DMS153 (cell line): ENCODE data around the gene TRPV5.

Experiments
- DNase-seq: peaks from one replicate; lab custom pipeline; 2025; lab: John Stamatoyannopoulos, UW

TRPV5 gene

GRCh38 chr7:142885311-142886230 is 48.0 kb downstream of the TRPV5 start, which contains the start of gene TRPV6:
TRPV6 (minus strand) TSS chr7:142885745.
- no peak for DNase-seq

DNA sequence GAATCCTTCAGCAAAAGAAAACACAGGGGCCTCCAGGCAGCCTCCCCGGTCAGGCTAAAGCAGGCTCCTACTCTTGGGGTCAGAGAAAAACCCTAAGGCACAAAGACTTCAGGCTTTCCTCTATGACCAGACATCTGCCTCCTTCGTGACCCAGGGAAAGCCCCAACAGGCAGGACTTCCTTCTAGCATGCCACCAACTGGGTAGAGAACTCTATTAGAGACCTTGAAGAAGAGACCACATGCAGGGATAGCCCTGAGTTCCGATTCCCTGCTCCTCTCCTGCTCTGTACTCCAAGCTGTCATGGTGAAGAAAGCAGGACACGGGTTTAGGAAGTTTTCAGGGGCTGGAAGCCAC is 49.3 kb downstream of the TRPV5 start:
- no peak for DNase-seq

DNA sequence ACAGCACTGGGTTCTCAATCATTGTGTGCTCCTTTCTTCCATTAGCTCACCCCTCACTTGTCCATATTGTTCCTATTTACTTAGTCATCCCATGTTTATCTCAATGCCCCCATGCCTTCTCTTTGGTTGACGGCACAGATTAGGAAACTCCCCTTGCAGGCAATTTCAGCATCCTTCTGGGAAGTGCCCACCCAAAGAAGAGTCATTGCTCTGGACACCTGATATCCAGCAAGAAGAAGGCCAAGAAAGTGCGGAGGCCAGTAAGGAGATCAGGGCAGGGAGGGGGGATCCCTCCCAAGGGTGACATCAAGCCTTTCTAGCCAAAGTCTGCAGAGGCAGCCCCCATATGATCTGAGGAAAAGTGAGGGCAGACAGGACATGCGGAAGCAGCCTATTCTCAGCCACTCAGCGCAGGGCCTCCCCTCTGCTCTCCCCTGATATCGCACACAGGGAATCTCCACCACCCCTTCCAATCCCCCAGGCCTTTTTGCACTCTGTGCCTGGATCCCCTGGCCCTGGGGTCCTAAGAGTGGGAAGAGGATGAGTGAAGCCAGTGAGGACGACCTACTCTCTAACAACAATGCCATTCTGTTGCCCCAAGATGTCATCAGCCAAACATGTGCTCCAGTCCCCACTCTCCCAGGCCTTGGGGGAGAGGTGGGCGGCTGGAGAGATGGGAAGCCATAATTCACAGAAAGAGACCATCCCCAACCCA is 49.8 kb downstream of the TRPV5 start:
- no peak for DNase-seq

DNA sequence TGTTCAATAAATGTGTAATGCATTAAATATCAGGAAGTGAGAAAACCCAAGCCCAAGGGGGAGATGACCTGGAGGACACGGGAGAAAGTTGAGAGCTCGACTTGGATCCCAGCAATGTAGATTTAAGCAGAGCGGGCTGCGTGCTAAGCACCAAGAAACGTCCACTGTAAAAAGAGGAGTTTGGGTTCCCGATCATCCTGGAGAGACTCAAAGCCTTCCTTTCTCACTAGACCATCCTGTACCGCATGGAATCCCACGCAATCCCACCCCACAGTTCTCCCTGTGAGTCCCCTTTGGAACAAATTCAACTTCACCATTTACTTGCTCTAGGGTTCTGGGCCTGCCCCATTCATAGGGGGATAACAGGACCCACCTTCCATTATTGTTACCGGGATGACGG is 50.4 kb downstream of the TRPV5 start:
- DNase-seq, result no peak

GRCh38 chr7:142882338-142882678 is 51.2 kb downstream of the TRPV5 start:
- DNase-seq, result no peak

DNA sequence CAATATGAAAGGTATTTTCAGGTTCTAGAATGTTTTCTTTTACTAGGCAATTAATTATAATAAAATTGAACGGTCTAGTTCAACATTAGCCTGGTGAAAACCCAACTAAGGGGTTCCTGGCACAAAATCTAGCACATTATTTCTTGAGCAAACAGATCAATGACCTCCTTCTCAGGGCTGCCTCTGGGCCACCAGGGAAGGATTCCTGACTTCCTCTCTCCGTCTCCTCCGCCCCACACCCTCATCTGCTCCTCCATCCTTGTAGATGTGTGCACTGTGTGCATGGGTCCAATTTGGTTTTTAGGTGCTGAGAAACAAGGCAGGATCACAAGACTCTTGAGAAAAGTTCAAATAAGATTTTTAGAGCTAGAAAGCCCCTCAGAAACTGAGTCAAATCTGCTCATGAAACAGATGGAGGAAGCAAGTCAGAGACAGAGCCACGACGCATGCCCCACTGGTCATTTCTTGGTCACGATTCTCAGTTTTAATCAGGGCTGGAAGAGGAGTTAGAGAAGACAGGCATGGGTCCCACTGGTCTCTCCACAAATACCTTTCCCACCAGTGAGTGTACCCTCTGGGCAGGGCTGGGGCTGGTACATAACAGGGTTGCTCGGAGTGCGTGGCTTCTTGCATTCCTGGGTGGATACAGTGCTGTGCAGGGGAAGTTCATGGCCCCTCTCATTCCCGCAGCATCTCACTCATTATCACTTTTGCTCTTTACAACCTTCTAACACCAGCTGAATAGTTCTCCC is 51.8 kb downstream of the TRPV5 start:
- no peak for DNase-seq

- no peak for DNase-seq
Observed at GRCh38 chr7:142880876-142881505, 52.6 kb downstream of the TRPV5 start.

GRCh38 chr7:142879060-142879459 is 54.5 kb downstream of the TRPV5 start:
- DNase-seq, result no peak

DNA sequence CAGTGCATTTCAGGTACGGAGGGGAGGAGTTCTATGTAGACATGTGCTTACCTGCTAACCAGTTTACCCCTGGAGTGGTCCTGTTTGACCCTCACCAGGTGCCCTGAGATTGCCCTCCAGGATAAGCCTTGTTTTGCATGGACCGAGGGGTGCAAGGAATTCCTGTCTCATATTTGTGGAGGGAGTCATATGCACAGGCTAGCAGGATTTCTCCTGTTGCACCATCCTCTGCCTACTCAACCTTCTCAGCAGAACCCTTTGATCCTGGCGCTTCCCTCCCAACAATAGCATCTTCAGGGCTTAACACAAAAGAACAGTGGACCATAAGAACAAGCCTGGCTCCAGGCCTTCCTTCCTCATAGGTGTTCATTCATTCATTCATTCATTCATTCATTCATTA is 55.2 kb downstream of the TRPV5 start:
- DNase-seq, result no peak

DNA sequence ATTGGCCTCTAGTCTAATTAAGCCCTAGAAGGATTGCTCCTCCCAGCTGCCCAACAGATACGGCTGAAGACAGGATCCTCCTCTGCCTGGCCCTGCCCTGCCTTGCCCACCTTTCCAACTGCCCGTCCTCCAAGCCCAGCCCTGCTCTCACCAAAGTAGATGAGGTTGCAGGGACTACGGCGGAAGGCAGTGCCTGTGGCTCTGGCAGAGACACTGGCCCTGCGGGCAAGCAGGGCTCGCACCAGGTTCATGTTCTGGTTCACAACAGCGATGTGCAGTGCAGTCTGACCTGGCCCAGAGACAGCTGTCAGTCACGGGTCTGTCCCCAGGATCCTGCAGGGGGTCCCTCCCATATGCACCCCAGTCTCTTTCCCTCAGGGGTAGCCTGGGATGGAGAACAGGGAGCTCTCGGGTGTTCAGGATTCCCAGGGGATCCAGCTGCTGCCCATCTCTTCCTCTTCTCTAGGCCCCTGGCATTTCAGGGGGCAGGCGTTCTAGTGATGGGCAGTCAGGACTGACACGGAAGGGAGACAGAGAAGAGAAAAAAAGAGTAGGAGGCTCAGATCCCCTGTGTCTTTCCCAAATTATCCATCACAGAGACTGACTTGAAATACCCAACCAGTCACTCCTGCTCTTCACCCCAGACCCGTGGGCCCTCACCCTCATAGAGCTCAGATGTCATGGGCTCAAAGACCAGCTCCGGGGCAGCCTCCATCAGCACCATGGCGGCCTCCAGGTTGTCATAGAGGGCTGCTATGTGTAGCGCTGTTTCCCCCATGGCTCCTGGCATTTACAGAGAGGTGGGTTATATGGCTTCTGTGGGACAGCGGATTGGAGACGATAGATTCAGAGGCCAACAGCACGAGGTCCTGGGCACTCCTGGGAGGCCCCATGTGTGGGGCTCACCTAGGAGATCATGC is 56.3 kb downstream of the TRPV5 start:
- no peak for DNase-seq

GRCh38 chr7:142876236-142876960 is 57.1 kb downstream of the TRPV5 start:
- no peak for DNase-seq

GRCh38 chr7:142875456-142875855 is 58.1 kb downstream of the TRPV5 start:
- no peak for DNase-seq

DNA sequence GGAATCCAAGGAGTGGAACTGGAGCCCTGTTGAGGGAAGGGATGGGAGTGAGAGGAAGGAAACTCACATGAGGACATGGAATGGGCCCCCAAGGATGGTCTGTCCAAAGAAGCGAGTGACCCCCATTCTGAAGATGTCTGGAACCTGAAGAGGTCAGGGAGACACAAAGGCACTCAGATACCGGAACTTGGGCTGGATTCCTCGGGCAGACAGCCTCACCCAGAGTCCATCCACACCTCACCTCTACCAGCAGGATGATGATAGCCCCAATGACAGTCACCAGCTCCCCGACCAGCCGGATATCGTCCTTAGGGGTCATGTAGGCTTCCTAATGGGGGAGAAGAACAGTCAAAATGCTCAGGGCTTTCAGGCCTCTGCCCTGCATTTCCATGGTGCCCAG is 58.7 kb downstream of the TRPV5 start:
- no peak for DNase-seq

- DNase-seq, result no peak
Observed at GRCh38 chr7:142874409-142874808, 59.1 kb downstream of the TRPV5 start.

- no peak for DNase-seq
Observed at GRCh38 chr7:142873871-142874270, 59.7 kb downstream of the TRPV5 start.

DNA sequence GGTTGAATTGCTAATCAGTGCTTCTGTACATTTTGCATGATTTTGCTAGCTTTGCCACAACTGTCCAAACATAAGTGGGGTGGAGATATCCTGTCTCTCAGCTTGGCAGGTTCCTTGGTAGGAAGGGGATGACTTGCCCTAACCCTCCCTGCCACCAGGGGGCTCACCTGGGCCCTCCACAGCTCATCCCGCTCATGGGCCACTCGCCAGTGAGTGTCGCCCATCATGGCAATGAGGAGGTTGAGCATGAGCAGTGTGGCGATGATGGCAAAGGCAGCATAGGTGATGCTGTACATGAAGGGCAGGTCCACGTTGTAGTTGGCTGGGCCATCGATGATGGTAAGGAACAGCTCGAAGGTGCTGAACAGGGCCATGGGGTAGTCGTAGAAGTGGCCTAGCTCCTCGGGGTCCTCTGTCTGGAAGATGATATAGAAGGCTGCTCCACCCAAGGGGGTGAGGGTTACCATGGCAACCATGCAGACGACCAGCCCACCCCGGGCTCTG is 60.2 kb downstream of the TRPV5 start:
- DNase-seq, result no peak

GRCh38 chr7:142872106-142872675 is 61.4 kb downstream of the TRPV5 start:
- DNase-seq, result no peak

DNA sequence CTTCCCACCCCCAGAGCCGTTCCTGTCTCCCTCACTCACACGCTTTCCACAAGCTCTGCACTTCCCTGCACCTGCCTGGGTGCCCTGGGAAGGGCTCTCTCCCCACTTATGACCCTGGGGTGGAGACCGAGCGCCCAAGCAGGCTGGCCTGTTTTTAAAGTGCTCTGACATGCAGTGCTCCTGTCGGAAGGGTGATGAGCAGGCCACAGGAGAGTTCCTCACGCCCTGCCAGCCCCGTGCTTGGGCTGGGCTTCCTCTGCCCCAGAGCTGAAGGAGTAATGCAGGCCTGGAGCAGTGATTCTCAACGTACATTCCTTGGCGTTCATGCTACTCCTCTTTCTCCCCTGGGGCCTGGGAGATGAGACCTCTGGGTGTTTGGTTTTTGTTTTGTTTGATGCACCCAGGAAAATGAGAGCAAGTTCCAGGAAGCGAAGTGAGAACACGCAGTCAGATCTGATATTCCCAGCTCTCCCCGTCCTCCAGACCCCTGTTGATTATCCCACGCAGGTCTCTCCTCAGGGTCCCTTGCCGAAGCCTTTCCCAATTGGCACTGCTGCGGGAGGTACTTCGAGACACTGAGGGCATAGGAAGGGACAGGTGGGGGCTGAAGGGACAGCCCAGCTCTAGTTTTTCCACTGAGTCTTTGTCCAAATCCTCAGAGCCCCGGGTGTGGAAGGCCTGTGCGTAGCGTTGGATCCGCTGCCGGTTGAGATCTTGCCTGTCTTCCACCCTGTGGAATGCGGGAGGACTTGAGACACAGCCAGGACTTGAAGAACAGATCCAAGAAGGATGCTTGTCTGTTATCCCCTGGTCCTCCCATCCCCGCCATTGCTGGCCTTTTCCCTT is 62.1 kb downstream of the TRPV5 start:
- no peak for DNase-seq
